T-cell (primary cell): Measurements from ENCODE around the gene PSTPIP2. TPM values are rescaled to one million over a fixed set of nuclear protein-coding genes. Genes with fewer than 3 reads are reported as not detected.

Experiments used
- ATAC-seq, 4 experiments: fragments of 200-7000 bp in 3 of 4; fragments of 150-1000 bp in 1 of 4; cut with Tn5 transposase; replicated peaks in 1 of 4; 1 replicate in 3 of 4; 2 replicates in 1 of 4; pipeline ENCODE4 v1.10.0; 2021; ENCODE audit warnings: moderate library complexity in 3 of 4, mild to moderate bottlenecking in 2 of 4, moderate number of reproducible peaks in 1 of 4
- CTCF ChIA-PET, 2 donors: fragments of 300-600 bp; sonication (Branson Sonifier 250); formaldehyde crosslinking; loops; one replicate each; lab custom pipeline; 2022; ENCODE audit warnings: antibody characterized with exemption in 2 of 2; lab: Charles Lee
- POLR2A ChIA-PET, 2 donors: fragments of 300-600 bp; sonication (Branson Sonifier 250); formaldehyde crosslinking; loops; one replicate each; lab custom pipeline; 2022; ENCODE audit warnings: antibody characterized with exemption in 2 of 2; lab: Charles Lee
- DNase-seq, 35 experiments: peaks; one replicate each; pipeline versions ENCODE4 v3.0.0 to v3.0.0-alpha.2; 2013 to 2023
- H3K27ac ChIP-seq: one replicate; pipeline ENCODE4 v1.5.1; 2013; ENCODE audit warnings: low read length
- H3K27me3 ChIP-seq, 2 experiments: replicated peaks in 1 of 2; 1 replicate in 1 of 2; 2 replicates in 1 of 2; pipeline versions ENCODE4 v1.6.1 to v1.7.0; 2013; ENCODE audit warnings: low read length in 1 of 2, mixed read lengths in 1 of 2; ENCODE audit not compliant: control insufficient read depth in 2 of 2, insufficient read depth in 2 of 2; ENCODE audit errors: extremely low read depth in 1 of 2
- H3K36me3 ChIP-seq, 2 donors: 1 replicate in 1 of 2; 2 replicates in 1 of 2; pipeline versions ENCODE4 v1.6.1 to v1.7.0; 2013; ENCODE audit warnings: low read length in 1 of 2; ENCODE audit not compliant: control insufficient read depth in 2 of 2, insufficient read depth in 1 of 2; ENCODE audit errors: extremely low read depth in 1 of 2
- H3K4me1 ChIP-seq, 2 experiments: 1 replicate in 1 of 2; 2 replicates in 1 of 2; pipeline versions ENCODE4 v1.6.1 to v1.7.0; 2013; ENCODE audit warnings: low read length in 2 of 2, mixed read lengths in 1 of 2; ENCODE audit not compliant: insufficient read depth in 2 of 2, control insufficient read depth in 1 of 2; ENCODE audit errors: extremely low read depth in 1 of 2
- H3K4me3 ChIP-seq, 2 donors: 1 replicate in 1 of 2; 2 replicates in 1 of 2; pipeline versions ENCODE4 v1.5.1 to v1.7.0; 2013; ENCODE audit warnings: mild to moderate bottlenecking in 2 of 2, low read length in 1 of 2, moderate library complexity in 1 of 2; ENCODE audit not compliant: control insufficient read depth in 1 of 2; ENCODE audit errors: extremely low read depth in 1 of 2
- H3K9me3 ChIP-seq: 2 replicates; pipeline ENCODE4 v1.7.0; 2013
- H3K27ac Mint-ChIP-seq, 2 donors: one replicate each; pipeline ENCODE4 v1.8.0; 2020 to 2021; ENCODE audit warnings: mild to moderate bottlenecking in 2 of 2, mixed read lengths in 2 of 2
- H3K27me3 Mint-ChIP-seq, 2 donors: one replicate each; pipeline ENCODE4 v1.8.0; 2021 to 2022; ENCODE audit warnings: mixed read lengths in 2 of 2
- H3K36me3 Mint-ChIP-seq: one replicate; pipeline ENCODE4 v1.8.0; 2021; ENCODE audit warnings: mixed read lengths
- H3K4me1 Mint-ChIP-seq, 3 donors: one replicate each; pipeline ENCODE4 v1.8.0; 2020 to 2022; ENCODE audit warnings: mixed read lengths in 3 of 3, mild to moderate bottlenecking in 1 of 3
- H3K4me3 Mint-ChIP-seq, 3 donors: one replicate each; pipeline ENCODE4 v1.8.0; 2020 to 2022; ENCODE audit warnings: mild to moderate bottlenecking in 3 of 3, mixed read lengths in 3 of 3, moderate library complexity in 3 of 3
- H3K9me3 Mint-ChIP-seq, 3 donors: one replicate each; pipeline ENCODE4 v1.8.0; 2020 to 2022; ENCODE audit warnings: mixed read lengths in 3 of 3
- WGBS: methylation state at CpG from one replicate; pipeline ENCODE4 v1.1.5; 2013; ENCODE audit warnings: missing lambda C conversion rate; ENCODE audit not compliant: insufficient coverage; 5-methylcytosine and 5-hydroxymethylcytosine counted together
- total RNA-seq, 35 experiments: library from RNA in 6 of 35; stranded (reverse) in 6 of 35; fragments of 120-200 nt in 1 of 35; gene quantifications; one replicate each; pipeline versions ENCODE4 v1.2.1 to v1.2.4 and lab custom pipeline; 2013 to 2026

PSTPIP2 gene, protein sequence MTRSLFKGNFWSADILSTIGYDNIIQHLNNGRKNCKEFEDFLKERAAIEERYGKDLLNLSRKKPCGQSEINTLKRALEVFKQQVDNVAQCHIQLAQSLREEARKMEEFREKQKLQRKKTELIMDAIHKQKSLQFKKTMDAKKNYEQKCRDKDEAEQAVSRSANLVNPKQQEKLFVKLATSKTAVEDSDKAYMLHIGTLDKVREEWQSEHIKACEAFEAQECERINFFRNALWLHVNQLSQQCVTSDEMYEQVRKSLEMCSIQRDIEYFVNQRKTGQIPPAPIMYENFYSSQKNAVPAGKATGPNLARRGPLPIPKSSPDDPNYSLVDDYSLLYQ
- total RNA-seq (10 to 100 TPM in 3 of 5 donors, 1 to 10 TPM in 2; 7.7 to 16.0 (median 11.4) TPM), total RNA-seq (lab: John Stamatoyannopoulos, UW) (4.4 to 39.3 (median 15.4) reads per million in 29 experiments)
- total RNA-seq (2013) = 17.7 TPM

GRCh38 chr18:46071653-46072375, at the start of gene PSTPIP2:
Gene PSTPIP2, minus strand, starts transcription at chr18:46072260. Its CDS starts 72 bp downstream, at chr18:46072188.
- no peak within 1 kb of the TSS for H3K27ac ChIP-seq
- Mint-ChIP-seq H3K27me3 (no peaks in the 10 kb centered on the region), H3K36me3 (no peaks in the 10 kb centered on the region), H3K4me3 (peak within 1 kb of the TSS; percentile 83 to 87 (median 84)), H3K27ac (peak within 1 kb of the TSS; percentile 61 to 82), H3K9me3 (peaks cover 0 to 2% (median 0%) of the 10 kb centered on the region in 3 donors), H3K4me1 (peaks cover 43 to 47% (median 46%) of the 10 kb centered on the region in 3 donors)
- H3K4me1 ChIP-seq = peaks cover 5 to 41% of the 10 kb centered on the region in 2 experiments
- peak; percentile 26 to 72 (median 59) for DNase-seq
- POLR2A ChIA-PET = interaction anchor here in 1 of 2 donors (0.6 kb wide), 1 partner anchor 32 kb away, joined by 5 read pairs; no protein-coding TSS in a partner anchor
- peaks cover 0 to 12% of the 10 kb centered on the region in 2 experiments for H3K27me3 ChIP-seq
- WGBS = under 1% methylated on average over 63 of the region's 75 CpGs
- H3K4me3 ChIP-seq = peak within 1 kb of the TSS; percentile 79 to 80
- peak; percentile 78 to 85 (median 82) for ATAC-seq
- no peaks in the 10 kb centered on the region for H3K36me3 ChIP-seq
- CTCF ChIA-PET = interaction anchor here (0.6 to 1.4 kb wide), 4 partner anchors 21 to 595 kb away, joined by 3 to 9 read pairs (median 7); no protein-coding TSS in a partner anchor
- H3K9me3 ChIP-seq = no peaks in the 10 kb centered on the region

GRCh38 chr18:46113751-46114150, 41.7 kb upstream of the PSTPIP2 start:
- ATAC-seq = no peak
- no peaks in the 10 kb centered on the region for H3K9me3 ChIP-seq
- no peaks in the 10 kb centered on the region for H3K27me3 ChIP-seq
- Mint-ChIP-seq H3K27ac (no peak overlapping the region), H3K4me3 (no peak overlapping the region), H3K9me3 (no peaks in the 10 kb centered on the region), H3K27me3 (no peaks in the 10 kb centered on the region), H3K4me1 (peaks cover 6 to 14% (median 9%) of the 10 kb centered on the region in 3 donors), H3K36me3 (peaks cover 35% of the 10 kb centered on the region)
- no peak overlapping the region for H3K4me3 ChIP-seq
- no peak overlapping the region for H3K27ac ChIP-seq
- DNase-seq = no peak
- CTCF ChIA-PET = no interaction called here
- POLR2A ChIA-PET = interaction anchor here in 1 of 2 donors (0.6 kb wide), 2 partner anchors 12 to 283 kb away, joined by 3 to 5 read pairs; no protein-coding TSS in a partner anchor
- H3K36me3 ChIP-seq = peaks cover 4 to 20% of the 10 kb centered on the region in 2 donors
- no peaks in the 10 kb centered on the region for H3K4me1 ChIP-seq
- no CpG with 5 or more reads among the region's 1 CpG for whole genome bisulfite sequencing

- H3K27ac Mint-ChIP-seq = no peak overlapping the region
Measured at GRCh38 chr18:46110406-46110805, 38.3 kb upstream of the PSTPIP2 start.

GRCh38 chr18:46109386-46109785, 37.3 kb upstream of the PSTPIP2 start:
- no CpG with 5 or more reads among the region's 5 CpGs for WGBS
- Mint-ChIP-seq H3K4me3 (no peak overlapping the region), H3K27me3 (no peaks in the 10 kb centered on the region), H3K27ac (no peak overlapping the region), H3K4me1 (peaks cover 18 to 40% (median 34%) of the 10 kb centered on the region in 3 donors), H3K36me3 (peaks cover 19% of the 10 kb centered on the region), H3K9me3 (no peaks in the 10 kb centered on the region)
- CTCF ChIA-PET = interaction anchor here in 1 of 2 donors (0.7 kb wide), 1 partner anchor 447 kb away, joined by 5 read pairs; no protein-coding TSS in a partner anchor
- peaks cover 4 to 15% of the 10 kb centered on the region in 2 donors for H3K36me3 ChIP-seq
- no peak for DNase-seq
- no peaks in the 10 kb centered on the region for H3K9me3 ChIP-seq
- H3K4me1 ChIP-seq = peaks cover 0 to 8% of the 10 kb centered on the region in 2 experiments
- H3K27me3 ChIP-seq = no peaks in the 10 kb centered on the region
- ATAC-seq = no peak
- no peak overlapping the region for H3K4me3 ChIP-seq
- POLR2A ChIA-PET = interaction anchor here in 1 of 2 donors (0.7 kb wide), 1 partner anchor 652 kb away, joined by 5 read pairs; no protein-coding TSS in a partner anchor
- H3K27ac ChIP-seq = no peak overlapping the region

More at GRCh38 chr18:46110406-46110805, 38.3 kb upstream of the PSTPIP2 start:
- no peak overlapping the region for H3K4me3 Mint-ChIP-seq
- no peaks in the 10 kb centered on the region for H3K27me3 Mint-ChIP-seq
- DNase-seq (no peak), ATAC-seq (no peak)
- peaks cover 24% of the 10 kb centered on the region for H3K36me3 Mint-ChIP-seq
- H3K36me3 ChIP-seq = peaks cover 4 to 21% of the 10 kb centered on the region in 2 donors
- H3K4me1 Mint-ChIP-seq = peaks cover 9 to 33% (median 25%) of the 10 kb centered on the region in 3 donors
- POLR2A ChIA-PET = interaction anchor here (0.6 kb wide), 3 partner anchors 12 to 168 kb away, joined by 7 to 8 read pairs (median 8); no protein-coding TSS in a partner anchor
- H3K4me1 ChIP-seq = peaks cover 0 to 4% of the 10 kb centered on the region in 2 experiments
- no CpG with 5 or more reads among the region's 3 CpGs for WGBS
- H3K9me3 Mint-ChIP-seq = no peaks in the 10 kb centered on the region
- no peaks in the 10 kb centered on the region for H3K27me3 ChIP-seq
- no peak overlapping the region for H3K4me3 ChIP-seq
- no peak overlapping the region for H3K27ac ChIP-seq
- CTCF ChIA-PET = interaction anchor here in 1 of 2 donors (0.7 kb wide), 1 partner anchor 200 kb away, joined by 4 read pairs; no protein-coding TSS in a partner anchor
- H3K9me3 ChIP-seq = no peaks in the 10 kb centered on the region

DNA sequence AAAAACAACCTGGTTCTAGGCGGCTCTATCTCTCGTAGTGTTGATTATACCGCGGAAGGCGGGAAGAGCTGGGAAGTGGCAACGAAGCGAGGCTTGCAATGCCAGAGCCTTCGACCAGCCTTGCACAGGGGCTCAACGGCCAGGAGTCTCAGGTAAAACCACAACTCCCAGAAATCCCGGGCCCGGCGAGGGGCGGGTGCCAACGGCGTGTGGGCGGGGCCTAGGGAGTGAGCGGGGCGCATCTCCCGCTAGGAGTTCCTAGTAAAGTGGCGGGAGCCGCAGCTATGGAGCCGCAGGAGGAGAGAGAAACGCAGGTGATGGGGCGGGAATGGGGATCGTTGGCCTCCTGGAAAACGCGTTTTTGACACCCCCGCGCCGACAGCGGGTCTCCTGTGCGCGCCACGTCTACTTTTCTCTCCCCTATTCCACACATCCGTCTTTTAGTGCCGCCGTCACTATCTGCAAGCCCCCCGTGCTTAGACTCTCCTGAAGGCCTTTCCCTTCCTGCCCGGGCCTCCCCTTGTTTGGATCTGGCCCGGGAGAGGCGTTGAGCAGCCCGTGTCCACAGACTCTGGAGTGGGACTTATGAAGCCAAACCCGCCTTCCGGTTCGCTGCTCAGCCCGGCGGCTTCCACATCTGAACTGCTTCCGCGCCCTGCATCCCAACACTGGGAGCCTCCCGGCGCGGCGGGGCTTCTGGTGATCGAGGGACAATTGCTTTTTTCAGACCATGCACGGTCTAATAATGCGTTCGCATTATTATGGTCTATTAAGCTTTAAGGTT, 32.3 kb upstream of the PSTPIP2 start, which contains the start of gene HAUS1:
Gene HAUS1 (plus strand): TSS at position 258 of the 784 bp plus-strand sequence. CDS start 27 bp downstream, at position 285.
- DNase-seq (peak; percentile 27 to 83 (median 65)), ATAC-seq (peak; percentile 98 to 99 (median 99))
- Histone ChIP-seq H3K9me3 (no peaks in the 10 kb centered on the region), H3K36me3 (peaks cover 0 to 2% of the 10 kb centered on the region in 2 donors), H3K27ac (peak within 1 kb of the TSS; percentile 33), H3K4me1 (peaks cover 0 to 13% of the 10 kb centered on the region in 2 experiments), H3K4me3 (peak within 1 kb of the TSS; percentile 84 to 88), H3K27me3 (no peaks in the 10 kb centered on the region)
- Mint-ChIP-seq H3K9me3 (no peaks in the 10 kb centered on the region), H3K27me3 (no peaks in the 10 kb centered on the region), H3K36me3 (peaks cover 3% of the 10 kb centered on the region), H3K4me1 (peaks cover 15 to 40% (median 38%) of the 10 kb centered on the region in 3 donors), H3K4me3 (peak within 1 kb of the TSS; percentile 96 to 98 (median 97)), H3K27ac (peak within 1 kb of the TSS; percentile 86 to 92)
- ChIA-PET CTCF (interaction anchor here (0.7 to 1.2 kb wide), 4 partner anchors 31 to 454 kb away, joined by 3 to 5 read pairs (median 3); a partner anchor contains a TSS), POLR2A (interaction anchor here in 1 of 2 donors (0.5 kb wide), 1 partner anchor 12 kb away, joined by 3 read pairs; no protein-coding TSS in a partner anchor)
- 0% methylated on average over 46 of the region's 57 CpGs for WGBS
